Neuronal stem cell (in vitro differentiated cells): ENCODE data around the gene CTXN1.

Experiments
- DNase-seq: peaks from one replicate; pipeline ENCODE4 v3.0.0-alpha.2; 2013; ENCODE audit warnings: low spot score
- H2AFZ ChIP-seq: one replicate; pipeline ENCODE4 v1.6.1; 2013; ENCODE audit warnings: mild to moderate bottlenecking, low read length, inconsistent platforms
- H2AK5ac ChIP-seq: 2 replicates; pipeline ENCODE4 v1.6.1; 2013; ENCODE audit warnings: low read depth, mild to moderate bottlenecking, inconsistent platforms, low read length, moderate library complexity, mixed read lengths
- H2BK120ac ChIP-seq: 2 replicates; pipeline ENCODE4 v1.6.1; 2013; ENCODE audit warnings: low read depth, mild to moderate bottlenecking, inconsistent platforms, low read length, moderate library complexity, mixed read lengths
- H2BK12ac ChIP-seq: one replicate; pipeline ENCODE4 v1.6.1; 2013; ENCODE audit warnings: low read length, inconsistent platforms
- H2BK15ac ChIP-seq: 2 replicates; pipeline ENCODE4 v1.6.1; 2013; ENCODE audit warnings: mild to moderate bottlenecking, low read length, inconsistent platforms, mixed read lengths
- H2BK5ac ChIP-seq: one replicate; pipeline ENCODE4 v1.6.1; 2013; ENCODE audit warnings: inconsistent platforms, mild to moderate bottlenecking, low read length, moderate library complexity
- H3K14ac ChIP-seq: one replicate; pipeline ENCODE4 v1.6.1; 2013; ENCODE audit warnings: low read length, inconsistent platforms
- H3K18ac ChIP-seq: 2 replicates; pipeline ENCODE4 v1.6.1; 2013; ENCODE audit warnings: low read length, inconsistent platforms
- H3K23ac ChIP-seq: 2 replicates; pipeline ENCODE4 v1.6.1; 2013; ENCODE audit warnings: low read depth, mild to moderate bottlenecking, mixed read lengths, low read length, inconsistent platforms; ENCODE audit not compliant: poor library complexity
- H3K27ac ChIP-seq: replicated peaks from 3 replicates; pipeline ENCODE4 v1.5.1; 2013; ENCODE audit warnings: low read length, inconsistent platforms
- H3K27me3 ChIP-seq, 3 experiments: 2 replicates each; pipeline ENCODE4 v1.6.1; 2013; ENCODE audit warnings: low read length in 3 of 3, mild to moderate bottlenecking in 2 of 3, inconsistent platforms in 1 of 3, low read depth in 1 of 3, mixed read lengths in 1 of 3, moderate library complexity in 1 of 3; ENCODE audit not compliant: control insufficient read depth in 3 of 3, insufficient read depth in 3 of 3
- H3K36me3 ChIP-seq, 2 donors: replicated peaks in 1 of 2; 2 replicates each; pipeline ENCODE4 v1.6.1; 2013; ENCODE audit warnings: low read length in 2 of 2; ENCODE audit not compliant: control insufficient read depth in 2 of 2, insufficient read depth in 2 of 2
- H3K4ac ChIP-seq: 2 replicates; pipeline ENCODE4 v1.6.1; 2013; ENCODE audit warnings: inconsistent platforms, mild to moderate bottlenecking, low read length, moderate library complexity
- H3K4me1 ChIP-seq, 2 donors: 1 replicate in 1 of 2; 2 replicates in 1 of 2; pipeline ENCODE4 v1.6.1; 2013; ENCODE audit warnings: low read length in 2 of 2, low read depth in 1 of 2; ENCODE audit not compliant: control insufficient read depth in 2 of 2, insufficient read depth in 1 of 2
- H3K4me2 ChIP-seq: one replicate; pipeline ENCODE4 v1.6.1; 2013; ENCODE audit warnings: mild to moderate bottlenecking, low read length, inconsistent platforms; ENCODE audit not compliant: insufficient read depth, poor library complexity, severe bottlenecking
- H3K4me3 ChIP-seq, 2 donors: 2 replicates each; pipeline ENCODE4 v1.5.1; 2013; ENCODE audit warnings: low read length in 2 of 2, mild to moderate bottlenecking in 2 of 2, inconsistent platforms in 1 of 2, moderate library complexity in 1 of 2
- H3K79me1 ChIP-seq: one replicate; pipeline ENCODE4 v1.6.1; 2013; ENCODE audit warnings: low read depth, mild to moderate bottlenecking, inconsistent platforms, low read length, moderate library complexity
- H3K9ac ChIP-seq: one replicate; pipeline ENCODE4 v1.6.1; 2013; ENCODE audit warnings: mild to moderate bottlenecking, low read depth, low read length, inconsistent platforms; ENCODE audit not compliant: poor library complexity
- H3K9me3 ChIP-seq, 2 donors: replicated peaks in 1 of 2; 2 replicates each; pipeline versions ENCODE3 to v1.6.1; 2013; ENCODE audit warnings: low read length in 2 of 2, mild to moderate bottlenecking in 2 of 2, inconsistent platforms in 1 of 2, low read depth in 1 of 2, mixed read lengths in 1 of 2, moderate library complexity in 1 of 2; ENCODE audit not compliant: control insufficient read depth in 2 of 2, insufficient read depth in 1 of 2
- H4K8ac ChIP-seq: one replicate; pipeline ENCODE4 v1.6.1; 2013; ENCODE audit warnings: low read depth, mild to moderate bottlenecking, inconsistent platforms, low read length, moderate library complexity
- H4K91ac ChIP-seq: one replicate; pipeline ENCODE4 v1.6.1; 2013; ENCODE audit warnings: low read length, low read depth, mild to moderate bottlenecking, inconsistent platforms; ENCODE audit not compliant: poor library complexity
- WGBS, 2 donors: extraction: QIAGEN DNeasy Blood & Tissue Kit; methylation state at CpG; one replicate each; pipeline ENCODE4 v1.1.7; 2013; ENCODE audit warnings: missing lambda C conversion rate in 2 of 2, mixed read lengths in 1 of 2; ENCODE audit not compliant: insufficient read length in 2 of 2, insufficient replicate concordance in 1 of 2; ENCODE audit errors: extremely low coverage in 2 of 2; 5-methylcytosine and 5-hydroxymethylcytosine counted together

The CTXN1 gene

GRCh38 chr19:7971553-7972520, 45.9 kb upstream of the CTXN1 start:
- H2AFZ ChIP-seq: no peak overlapping the region
- H3K27ac ChIP-seq: peak overlapping the region; percentile 9
- no CpG with 5 or more reads among the region's 35 CpGs for WGBS, 2 donors
- H3K14ac ChIP-seq: no peak overlapping the region
- H3K4me3 ChIP-seq: no peak overlapping the region
- peak overlapping the region; percentile 75 for H2BK12ac ChIP-seq
- H2AK5ac ChIP-seq: no peak overlapping the region
- H3K23ac ChIP-seq: peak overlapping the region; percentile 39
- H3K79me1 ChIP-seq: peaks cover 3% of the 10 kb centered on the region
- DNase-seq: no peak
- H3K4ac ChIP-seq: no peak overlapping the region
- H2BK5ac ChIP-seq: no peak overlapping the region
- H4K8ac ChIP-seq: no peak overlapping the region
- peak overlapping the region; percentile 37 for H3K9ac ChIP-seq
- H3K9me3 ChIP-seq: no peaks in the 10 kb centered on the region
- H3K27me3 ChIP-seq: no peaks in the 10 kb centered on the region
- no peak overlapping the region for H2BK120ac ChIP-seq
- no peak overlapping the region for H3K4me2 ChIP-seq
- no peak overlapping the region for H2BK15ac ChIP-seq
- H3K36me3 ChIP-seq: peaks cover 57 to 90% of the 10 kb centered on the region in 2 donors
- H3K18ac ChIP-seq: no peak overlapping the region
- no peaks in the 10 kb centered on the region for H3K4me1 ChIP-seq
- H4K91ac ChIP-seq: no peak overlapping the region

GRCh38 chr19:7970716-7971448, 44.9 kb upstream of the CTXN1 start:
- Histone ChIP-seq H3K27me3 (no peaks in the 10 kb centered on the region), H3K23ac (peak overlapping the region; percentile 39), H4K8ac (no peak overlapping the region), H3K9ac (peak overlapping the region; percentile 63), H3K9me3 (no peaks in the 10 kb centered on the region), H2BK5ac (no peak overlapping the region), H2BK15ac (no peak overlapping the region), H3K4me3 (no peak overlapping the region), H3K18ac (no peak overlapping the region), H3K4me1 (no peaks in the 10 kb centered on the region), H3K4ac (no peak overlapping the region), H3K27ac (peak overlapping the region; percentile 9), H3K4me2 (no peak overlapping the region), H4K91ac (no peak overlapping the region), H2BK12ac (no peak overlapping the region), H3K36me3 (peaks cover 65 to 94% of the 10 kb centered on the region in 2 donors), H3K14ac (no peak overlapping the region), H2AK5ac (no peak overlapping the region), H2BK120ac (no peak overlapping the region), H2AFZ (no peak overlapping the region), H3K79me1 (peaks cover 3% of the 10 kb centered on the region)
- DNase-seq: peak; percentile 63
- WGBS, 2 donors: no CpG with 5 or more reads among the region's 12 CpGs

- Histone ChIP-seq H4K91ac (no peak overlapping the region), H3K79me1 (peaks cover 3% of the 10 kb centered on the region), H2BK15ac (no peak overlapping the region), H2BK5ac (no peak overlapping the region), H3K14ac (no peak overlapping the region), H2AK5ac (no peak overlapping the region), H3K36me3 (peaks cover 66 to 94% of the 10 kb centered on the region in 2 donors), H3K4me2 (no peak overlapping the region), H2BK12ac (no peak overlapping the region), H3K18ac (no peak overlapping the region), H2AFZ (no peak overlapping the region), H3K23ac (no peak overlapping the region), H3K4ac (no peak overlapping the region), H3K9ac (no peak overlapping the region), H3K4me1 (no peaks in the 10 kb centered on the region), H3K9me3 (no peaks in the 10 kb centered on the region), H3K27me3 (no peaks in the 10 kb centered on the region), H2BK120ac (no peak overlapping the region), H3K27ac (no peak overlapping the region), H4K8ac (no peak overlapping the region), H3K4me3 (no peak overlapping the region)
- no CpG with 5 or more reads among the region's 11 CpGs for WGBS, 2 donors
- no peak for DNase-seq
These were observed 43.6 kb upstream of the CTXN1 start for GRCh38 chr19:7969555-7969939.
